ENCODE data around the gene TBC1D22A. TPM values are rescaled to one million over a fixed set of nuclear protein-coding genes. Genes with fewer than 3 reads are reported as not detected.

The TBC1D22A gene
- total RNA-seq, 1 experiment from 2014 or later, result 20.9 TPM

DNA sequence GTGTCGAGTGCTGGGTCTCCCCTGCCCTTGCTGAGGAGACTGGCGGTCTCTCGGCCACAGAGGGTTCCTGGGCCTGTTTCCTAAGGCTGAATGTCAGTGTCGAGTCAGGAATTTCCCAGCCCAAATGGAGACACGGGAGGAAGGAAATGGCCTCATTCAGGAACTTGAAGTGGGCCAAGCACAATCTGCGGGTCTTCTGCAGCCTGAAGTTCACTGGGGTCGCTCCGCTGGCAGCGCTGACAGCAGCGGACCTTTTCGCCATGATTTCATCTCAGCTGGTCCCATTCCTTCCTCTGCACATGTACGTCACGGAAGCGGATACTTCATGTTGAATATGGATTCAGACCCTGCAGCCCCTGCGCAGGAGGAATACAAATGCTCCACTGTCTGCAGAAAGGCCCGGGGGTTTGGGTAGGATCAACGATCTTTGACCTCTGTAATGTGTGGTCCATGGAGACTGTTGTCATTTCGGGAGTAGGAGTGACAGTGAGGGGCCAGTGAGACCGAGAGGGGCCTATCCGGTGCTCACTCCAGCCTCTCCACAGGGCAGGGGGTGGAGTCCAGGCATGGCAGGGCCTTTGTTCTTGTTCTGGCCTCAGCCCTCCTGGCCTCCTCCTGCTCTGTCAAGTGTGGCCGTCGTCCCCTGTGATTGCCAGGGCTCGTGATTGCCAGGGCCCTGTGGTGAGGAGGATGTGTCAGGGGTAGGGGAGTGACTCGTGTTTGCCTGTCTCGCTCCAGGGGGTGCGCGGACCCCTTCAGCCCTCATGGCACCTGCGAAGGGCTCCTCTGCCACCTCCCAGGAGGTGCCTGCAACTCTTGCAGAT lies 402.3 kb downstream of the TBC1D22A start:
- CTCF ChIA-PET, result no interaction called here
- Histone ChIP-seq H3K4me2 (ENCODE audit: low read length) (no peak overlapping the region), H3K9me3 (ENCODE audit: control insufficient read depth in 1 of 2, insufficient read depth in 1 of 2, low read depth in 1 of 2, low read length in 2 of 2) (no peaks in the 10 kb centered on the region), H4K20me1 (ENCODE audit: insufficient read depth) (no peaks in the 10 kb centered on the region), H3K4me3 (replicated peaks in 1 of 2; ENCODE audit: low read depth in 1 of 2, low read length in 2 of 2) (no peak overlapping the region), H3K36me3 (ENCODE audit: control insufficient read depth in 1 of 2, insufficient read depth in 2 of 2, low read length in 2 of 2) (no peaks in the 10 kb centered on the region), H3K9ac (ENCODE audit: low read length) (no peak overlapping the region), H3K27ac (ENCODE audit: low read depth, low read length) (no peak overlapping the region), H3K9me2 (ENCODE audit: insufficient read depth) (no peaks in the 10 kb centered on the region), H3K79me2 (ENCODE audit: insufficient read depth, low read length) (no peaks in the 10 kb centered on the region), H3K27me3 (ENCODE audit: insufficient read depth, low read length) (no peaks in the 10 kb centered on the region), H3K4me1 (ENCODE audit: control insufficient read depth in 1 of 2, insufficient read depth in 2 of 2, low read length in 2 of 2) (no peaks in the 10 kb centered on the region), H2AFZ (ENCODE audit: low read depth, low read length, poor library complexity, severe bottlenecking) (no peak overlapping the region)
- BruUV-seq (replicated peaks), result no TSS peak
- ATAC-seq (no peak), DNase-seq (ENCODE audit: low read depth, low spot score) (no peak)
- intact Hi-C loops (cut with micrococcal nuclease), result no loop called here
- RAD21 ChIA-PET (ENCODE audit: low non-redundant PET in 1 of 2, low total read pairs in 2 of 2, uncharacterized antibody in 2 of 2, unreplicated experiment in 2 of 2), result no interaction called here
- TF ChIP-seq ELF1 (IDR thresholded peaks at IDR 0.05; ENCODE audit: borderline replicate concordance, low read depth) (no peak), POLR2AphosphoS5 (IDR thresholded peaks at IDR 0.05; ENCODE audit: low read depth, low read length) (no peak), EGR1 (IDR thresholded peaks at IDR 0.05; ENCODE audit: low read depth) (no peak), TCF7L2 (IDR thresholded peaks at IDR 0.05; ENCODE audit: borderline replicate concordance, extremely low read depth, insufficient read depth, insufficient read length) (no peak), SRF (IDR thresholded peaks at IDR 0.05; ENCODE audit: low read depth) (no peak), YY1 (IDR thresholded peaks at IDR 0.05; ENCODE audit: extremely low read depth, insufficient replicate concordance, low read depth, low read length) (no peak), POLR2A (IDR thresholded peaks at IDR 0.05; ENCODE audit: borderline replicate concordance, extremely low read depth, insufficient read depth, insufficient read length) (no peak), EZH2phosphoT487 (IDR thresholded peaks at IDR 0.05; ENCODE audit: borderline replicate concordance) (no peak), CBX3 (IDR thresholded peaks at IDR 0.05; ENCODE audit: low read depth) (no peak), EZH2 (IDR thresholded peaks at IDR 0.05) (no peak)
- TF ChIP-seq, protein P1, sequence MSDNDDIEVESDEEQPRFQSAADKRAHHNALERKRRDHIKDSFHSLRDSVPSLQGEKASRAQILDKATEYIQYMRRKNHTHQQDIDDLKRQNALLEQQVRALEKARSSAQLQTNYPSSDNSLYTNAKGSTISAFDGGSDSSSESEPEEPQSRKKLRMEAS (IDR thresholded peaks at IDR 0.05), result no peak
- TF ChIP-seq, protein P2, sequence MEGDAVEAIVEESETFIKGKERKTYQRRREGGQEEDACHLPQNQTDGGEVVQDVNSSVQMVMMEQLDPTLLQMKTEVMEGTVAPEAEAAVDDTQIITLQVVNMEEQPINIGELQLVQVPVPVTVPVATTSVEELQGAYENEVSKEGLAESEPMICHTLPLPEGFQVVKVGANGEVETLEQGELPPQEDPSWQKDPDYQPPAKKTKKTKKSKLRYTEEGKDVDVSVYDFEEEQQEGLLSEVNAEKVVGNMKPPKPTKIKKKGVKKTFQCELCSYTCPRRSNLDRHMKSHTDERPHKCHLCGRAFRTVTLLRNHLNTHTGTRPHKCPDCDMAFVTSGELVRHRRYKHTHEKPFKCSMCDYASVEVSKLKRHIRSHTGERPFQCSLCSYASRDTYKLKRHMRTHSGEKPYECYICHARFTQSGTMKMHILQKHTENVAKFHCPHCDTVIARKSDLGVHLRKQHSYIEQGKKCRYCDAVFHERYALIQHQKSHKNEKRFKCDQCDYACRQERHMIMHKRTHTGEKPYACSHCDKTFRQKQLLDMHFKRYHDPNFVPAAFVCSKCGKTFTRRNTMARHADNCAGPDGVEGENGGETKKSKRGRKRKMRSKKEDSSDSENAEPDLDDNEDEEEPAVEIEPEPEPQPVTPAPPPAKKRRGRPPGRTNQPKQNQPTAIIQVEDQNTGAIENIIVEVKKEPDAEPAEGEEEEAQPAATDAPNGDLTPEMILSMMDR (IDR thresholded peaks at IDR 0.05 in 2 of 3, conservative IDR thresholded peaks at IDR 0.05 in 1 of 3; ENCODE audit: borderline replicate concordance in 1 of 3, insufficient read depth in 1 of 3, low read depth in 2 of 3, low read length in 2 of 3), result no peak
- TF ChIP-seq, protein P3, sequence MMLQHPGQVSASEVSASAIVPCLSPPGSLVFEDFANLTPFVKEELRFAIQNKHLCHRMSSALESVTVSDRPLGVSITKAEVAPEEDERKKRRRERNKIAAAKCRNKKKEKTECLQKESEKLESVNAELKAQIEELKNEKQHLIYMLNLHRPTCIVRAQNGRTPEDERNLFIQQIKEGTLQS (IDR thresholded peaks at IDR 0.05), result no peak
- POLR2A ChIA-PET, result no interaction called here
